Measurements from ENCODE around the gene KRT17.
"Not testable (repeated sequence)": the region's sequence is repeated elsewhere in the genome, so short reads cannot be mapped to it uniquely, and the experiment has no call there.

KRT17 gene

DNA sequence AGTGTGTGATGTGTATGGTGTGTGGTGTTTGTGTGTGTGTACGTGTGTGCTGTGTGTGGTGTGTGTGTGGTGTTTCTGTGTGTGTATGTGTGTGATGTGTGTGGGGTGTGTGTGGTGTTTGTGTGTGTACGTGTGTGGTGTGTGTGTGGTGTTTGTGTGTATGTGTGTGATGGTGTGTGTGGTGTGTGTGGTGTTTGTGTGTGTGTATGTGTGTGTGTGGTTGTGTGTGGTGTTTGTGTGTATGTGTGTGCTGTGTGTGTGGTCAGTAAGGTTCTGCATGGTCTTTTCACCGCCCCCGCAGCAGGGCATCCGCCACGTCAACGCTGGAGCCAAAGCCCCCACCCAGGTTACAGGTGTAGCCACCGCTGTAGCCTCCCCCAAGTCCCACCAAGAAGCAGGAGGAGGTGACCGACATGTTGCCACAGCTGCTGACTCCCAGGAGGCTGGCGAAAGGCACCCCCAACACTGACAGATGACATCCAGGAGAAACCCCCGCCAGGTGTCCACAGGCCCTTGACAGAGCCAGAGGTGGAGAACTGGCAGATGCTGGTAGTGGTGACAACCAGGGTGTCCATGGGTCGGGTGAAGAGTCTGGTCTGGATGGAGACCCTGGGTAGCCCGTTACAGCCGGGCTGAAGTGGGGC, 9.3 kb upstream of the KRT17 start:
- no peak for DNase-seq

DNA sequence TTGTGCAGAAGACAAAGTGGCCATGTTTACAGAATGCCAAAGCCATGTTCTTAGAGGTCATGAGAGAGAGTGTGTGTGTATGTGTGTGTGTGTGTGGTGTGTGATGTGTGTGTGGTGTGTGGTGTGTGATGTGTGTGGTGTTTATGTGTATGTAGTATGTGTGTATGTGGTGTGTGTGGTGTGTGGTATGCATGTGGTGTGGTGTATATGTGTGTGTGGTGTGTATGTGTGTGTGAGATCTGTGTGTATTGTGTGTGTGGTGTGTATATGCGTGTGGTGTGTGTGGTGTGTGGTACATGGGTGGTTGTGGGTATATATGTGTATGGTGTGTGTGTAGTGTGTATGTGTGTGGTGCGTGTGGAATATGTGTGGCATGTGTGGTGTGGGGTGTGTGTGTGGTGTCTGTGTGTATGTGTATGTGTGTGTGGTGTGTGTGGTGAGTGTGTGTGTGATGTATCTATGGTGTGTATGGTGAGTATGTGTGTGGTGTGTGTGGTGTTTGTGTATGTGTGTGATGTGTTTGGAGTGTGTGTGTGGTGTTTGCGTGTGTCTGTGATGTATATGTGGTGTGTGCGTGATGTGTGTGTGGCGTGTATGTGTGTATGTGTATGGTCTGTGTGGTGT, 8.2 kb upstream of the KRT17 start:
- no peak for DNase-seq

DNA sequence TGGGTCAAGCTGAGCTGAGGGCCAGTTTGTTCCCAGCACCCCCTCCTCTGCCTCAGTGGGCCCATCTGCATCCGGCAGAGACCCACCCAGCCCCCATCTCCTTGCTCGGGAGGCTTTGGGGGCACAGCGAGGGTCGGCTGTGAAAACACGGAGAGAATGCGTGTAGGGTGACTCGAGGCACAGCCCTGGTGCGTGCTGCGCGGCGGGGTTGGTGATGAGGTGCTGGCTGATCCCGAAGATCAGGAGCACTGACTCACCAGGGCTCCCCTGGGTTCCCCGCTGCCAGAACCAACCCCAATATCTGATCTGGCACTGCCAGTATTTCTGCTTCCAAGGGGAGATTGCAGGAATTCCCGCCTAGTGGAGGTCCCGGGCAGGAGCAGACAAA, 7.5 kb upstream of the KRT17 start:
- no peak for DNase-seq

DNA sequence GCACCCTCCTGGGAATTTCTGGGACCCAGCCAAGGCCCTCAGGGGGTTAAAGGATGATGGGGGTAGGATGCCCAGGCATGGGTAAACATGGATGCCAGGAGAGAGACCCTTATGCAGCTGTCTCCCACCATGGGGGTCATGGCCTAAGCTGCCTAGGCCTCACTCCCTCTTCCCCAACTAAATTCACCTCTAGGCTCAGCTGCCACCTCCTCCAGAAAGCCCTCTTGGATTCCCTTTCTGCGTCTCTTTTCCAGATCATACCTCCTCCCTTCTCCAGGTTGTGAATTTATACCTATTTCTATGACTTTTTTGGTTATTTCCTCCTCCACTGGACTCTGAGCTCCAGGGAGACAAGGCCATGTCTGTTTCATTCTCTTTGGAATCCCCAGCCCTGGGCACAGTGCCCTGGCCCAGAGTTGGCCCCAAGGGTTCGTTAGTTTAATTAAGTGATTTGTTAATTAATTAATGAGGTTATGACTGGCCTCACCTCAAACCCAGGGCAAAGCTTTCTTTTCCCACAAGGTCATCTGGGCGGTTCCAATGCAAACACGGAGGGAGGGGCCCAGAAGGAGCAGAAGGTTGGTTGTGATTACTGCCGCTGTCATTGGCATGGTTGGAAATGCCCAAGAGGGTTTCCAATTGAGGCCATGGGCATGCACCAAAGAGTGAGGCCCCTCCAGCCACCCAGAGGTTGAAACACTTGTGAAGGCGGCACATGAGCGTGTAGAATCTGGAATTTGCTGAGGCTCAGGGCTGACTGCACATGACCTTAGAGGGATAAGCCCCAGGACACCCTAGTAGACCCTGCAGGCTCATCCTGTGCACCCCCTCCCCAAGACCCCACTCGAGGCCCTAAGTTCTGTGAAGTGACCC, 6.9 kb upstream of the KRT17 start:
- DNase-seq, result no peak

DNA sequence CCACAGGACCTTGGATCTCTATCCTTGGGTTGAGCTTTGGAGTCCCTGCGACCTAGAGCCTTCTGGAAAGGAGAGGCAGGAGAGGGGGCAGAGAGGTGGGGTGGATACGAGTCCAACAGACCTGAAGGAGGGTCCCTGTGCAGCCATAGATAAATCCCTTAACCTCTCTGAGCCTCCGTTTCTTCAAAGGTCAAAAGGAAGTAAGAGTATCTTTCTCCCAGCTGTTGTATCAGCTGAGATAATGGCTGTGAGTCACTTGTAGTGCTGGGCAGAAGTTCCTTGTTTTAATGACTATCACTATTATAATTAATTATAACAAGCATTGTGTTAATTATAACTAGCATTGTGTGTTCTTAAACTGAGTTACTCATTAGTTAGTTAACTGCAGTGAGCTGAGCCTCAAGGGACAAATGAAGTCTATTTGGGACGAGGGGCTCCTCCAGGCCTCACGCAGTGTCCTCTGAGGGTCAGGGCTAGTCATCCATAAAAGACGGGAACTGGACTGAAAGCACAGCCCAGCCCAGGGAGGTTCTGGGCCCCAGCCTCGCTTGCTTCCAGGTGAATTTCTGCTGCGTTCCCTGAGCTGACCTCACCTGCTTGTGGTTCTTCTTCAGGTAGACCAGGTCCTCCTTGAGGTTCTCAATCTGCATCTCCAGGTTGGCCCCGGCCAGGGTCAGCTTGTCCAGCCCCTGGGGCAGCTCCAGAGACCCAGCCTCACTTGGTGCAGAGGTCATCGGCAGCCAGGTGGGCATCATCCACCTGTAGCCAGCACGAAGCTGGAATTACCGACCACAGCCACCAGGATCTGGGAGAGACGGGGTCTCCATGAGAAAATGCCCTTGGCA, 5.7 kb upstream of the KRT17 start:
- DNase-seq, result no peak

DNA sequence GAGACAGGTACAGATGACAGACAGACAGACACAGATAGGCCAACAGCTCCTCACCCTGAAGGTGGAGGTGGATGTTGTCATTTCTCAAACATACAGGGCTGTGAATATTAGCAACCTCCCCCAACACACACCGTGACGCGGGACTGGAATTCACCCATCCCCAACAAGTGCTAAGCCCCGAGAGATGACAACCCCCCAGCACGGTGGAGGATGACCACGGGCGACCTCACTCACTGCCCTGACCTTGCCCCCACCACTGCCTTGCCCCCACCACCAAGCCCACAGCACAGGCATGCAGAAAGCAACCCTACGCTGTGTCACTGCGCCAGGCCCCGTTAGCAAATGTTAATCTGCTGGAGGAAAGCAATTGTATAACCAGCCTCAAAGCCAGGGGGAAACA, 4.9 kb upstream of the KRT17 start:
- no peak for DNase-seq

DNA sequence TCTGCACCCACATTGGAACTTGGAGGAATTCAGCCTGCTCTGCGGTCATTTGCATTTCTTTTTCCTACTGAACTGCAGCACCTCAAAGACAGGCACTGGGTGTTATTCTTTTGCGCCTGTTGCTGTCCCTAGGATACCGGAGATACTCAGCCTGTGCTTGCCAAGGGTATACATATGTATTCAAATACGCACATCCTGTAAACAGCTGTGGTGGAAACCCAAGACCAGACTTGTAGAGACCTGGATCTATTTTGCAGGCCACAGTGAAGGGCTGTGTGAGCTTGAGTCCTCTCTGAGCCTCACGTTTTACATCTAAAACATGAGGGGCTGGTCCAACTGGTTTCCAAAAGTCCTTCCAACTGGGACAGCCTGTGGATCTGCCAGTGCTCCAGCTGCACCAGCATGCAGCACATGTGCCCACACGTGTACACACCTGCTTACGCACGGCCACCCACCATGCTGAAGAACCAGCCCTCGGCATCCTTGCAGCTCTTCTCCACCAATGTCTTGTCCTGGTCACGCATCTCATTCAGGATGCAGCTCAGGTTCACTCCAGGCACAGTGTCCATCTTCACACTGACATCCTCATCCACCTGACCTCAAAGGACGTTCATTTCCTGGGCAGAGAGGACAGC, 4.4 kb upstream of the KRT17 start:
- not testable (repeated sequence) for DNase-seq

DNA sequence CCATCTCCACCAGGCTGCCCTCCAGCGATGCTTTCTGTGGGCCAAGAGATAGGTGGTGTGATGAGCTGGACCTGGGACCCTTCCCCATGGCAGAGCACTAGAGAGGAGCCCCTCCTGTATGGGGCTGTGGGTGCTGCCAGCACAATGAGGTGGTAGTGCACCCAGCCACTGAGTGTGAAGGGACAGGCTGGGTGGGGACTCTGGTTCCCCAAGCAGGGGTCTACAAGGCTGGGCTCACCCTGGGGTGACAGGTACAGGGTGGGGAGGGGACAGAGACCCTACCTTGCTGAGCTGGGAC, 3.6 kb upstream of the KRT17 start:
- not testable (repeated sequence) for DNase-seq

DNA sequence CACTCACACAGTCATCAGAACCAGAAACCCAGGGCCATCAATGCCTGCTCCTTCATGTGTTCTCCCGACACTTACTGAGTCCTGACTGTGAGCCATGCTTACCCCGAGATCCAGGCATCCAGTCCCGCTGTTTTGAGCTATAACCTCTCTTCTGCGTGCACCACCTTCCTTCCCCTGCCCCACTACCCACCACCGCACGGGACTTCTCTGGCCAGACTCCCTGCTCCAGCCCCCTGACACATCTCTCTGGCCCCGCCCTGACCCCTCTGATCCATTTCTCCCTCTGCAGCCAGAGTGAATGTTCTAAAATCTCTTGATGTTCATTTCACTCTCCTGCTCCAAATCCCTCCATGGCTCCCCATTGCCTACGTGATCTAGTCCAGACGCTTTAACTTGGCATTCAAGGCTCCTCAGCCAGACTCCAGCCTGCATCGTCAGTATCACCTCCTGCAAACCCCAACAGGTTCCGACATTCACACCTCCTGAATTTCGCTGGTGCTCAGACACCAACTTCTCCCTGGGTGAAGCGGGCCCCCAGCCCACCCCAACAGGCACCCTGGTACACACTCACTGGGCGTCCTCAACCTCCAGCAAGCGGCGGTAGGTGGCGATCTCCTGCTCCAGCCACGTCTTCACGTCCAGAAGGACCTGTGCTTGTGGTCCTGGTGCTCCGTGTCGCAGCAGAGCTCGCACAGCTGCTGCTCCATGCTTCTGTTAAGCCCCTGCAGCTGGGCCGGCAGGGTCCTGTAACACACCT, 3.1 kb upstream of the KRT17 start:
- no peak for DNase-seq

DNA sequence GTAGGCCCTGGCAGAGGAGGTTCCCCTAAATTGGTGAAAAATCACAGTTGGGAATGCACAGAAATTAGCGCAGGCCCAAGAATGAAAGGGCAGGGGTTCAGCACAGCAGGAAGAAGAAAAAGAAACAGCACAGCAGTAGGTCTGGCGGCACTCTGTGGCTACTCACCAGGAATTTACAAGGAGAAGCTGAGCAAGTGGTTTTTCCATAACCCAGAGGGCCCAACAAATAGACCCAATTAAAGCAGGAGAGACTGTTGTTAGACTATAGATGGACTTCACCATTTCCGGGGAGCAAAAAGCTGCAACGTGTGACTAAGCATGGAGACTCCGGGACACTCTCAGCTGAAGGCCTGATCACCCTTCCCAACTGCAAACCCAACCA, 2.5 kb upstream of the KRT17 start:
- not testable (repeated sequence) for DNase-seq

DNA sequence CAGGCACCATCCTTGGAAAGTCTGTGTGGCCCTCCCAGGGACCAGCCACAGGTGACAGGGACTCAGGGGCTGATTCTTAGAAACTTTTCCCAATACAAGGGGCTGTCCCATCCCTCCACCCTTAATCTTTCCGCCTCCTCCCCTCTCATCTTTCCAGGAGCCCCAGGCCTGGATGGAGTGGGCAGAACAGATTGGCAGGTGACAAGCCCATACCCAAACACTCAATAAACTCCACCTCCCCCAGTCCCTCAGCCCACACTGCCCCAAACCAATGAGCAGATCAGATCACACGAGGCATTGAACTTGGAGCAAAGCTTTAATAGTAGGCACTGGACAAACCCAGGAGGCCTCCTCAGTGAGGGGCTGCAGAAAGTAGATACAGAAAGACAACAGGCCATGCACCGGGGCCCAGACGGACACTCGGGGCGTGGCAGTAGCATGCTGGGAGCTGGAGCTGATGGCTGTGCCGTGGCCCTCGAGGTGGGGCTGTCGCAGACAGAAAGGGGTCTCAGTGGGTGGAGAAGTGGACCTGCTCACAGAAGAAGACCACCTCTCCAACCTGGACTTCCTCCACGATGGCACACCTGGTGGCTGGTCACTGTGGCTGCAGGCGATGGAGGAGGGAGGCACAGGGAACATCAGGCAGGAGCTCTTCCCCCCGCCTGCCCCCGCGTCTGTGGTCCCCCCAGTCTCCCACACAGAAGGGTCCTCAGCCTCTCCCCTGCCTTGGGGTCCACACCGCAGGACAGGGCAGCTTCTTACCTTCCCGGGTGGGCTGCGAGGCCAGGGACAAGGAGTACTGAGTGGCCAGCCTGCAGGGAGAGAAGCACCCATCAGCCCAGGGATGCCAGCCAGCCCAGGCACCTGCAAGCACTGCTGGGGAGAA, 1.9 kb upstream of the KRT17 start:
- not testable (repeated sequence) for DNase-seq

DNA sequence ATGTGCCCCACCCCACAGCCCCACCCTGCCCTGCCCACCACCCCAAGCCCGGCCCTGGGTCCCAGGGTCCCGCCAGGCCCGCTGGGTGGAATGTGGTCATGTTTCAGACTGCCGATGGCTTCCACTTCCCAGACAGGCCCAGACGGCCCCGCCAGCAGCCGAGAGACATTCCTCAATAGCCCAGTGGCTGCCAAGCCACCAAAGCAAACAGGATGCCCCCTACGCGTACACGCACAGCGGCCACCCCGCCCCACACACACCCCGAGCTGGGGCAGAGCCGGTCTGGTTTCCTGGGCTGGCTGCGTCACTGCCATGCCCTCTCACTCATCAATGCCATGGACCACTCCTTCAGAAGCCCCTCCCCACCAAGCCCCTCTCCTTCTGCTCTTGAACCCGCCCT, 1.2 kb upstream of the KRT17 start:
- DNase-seq, result no peak

DNA sequence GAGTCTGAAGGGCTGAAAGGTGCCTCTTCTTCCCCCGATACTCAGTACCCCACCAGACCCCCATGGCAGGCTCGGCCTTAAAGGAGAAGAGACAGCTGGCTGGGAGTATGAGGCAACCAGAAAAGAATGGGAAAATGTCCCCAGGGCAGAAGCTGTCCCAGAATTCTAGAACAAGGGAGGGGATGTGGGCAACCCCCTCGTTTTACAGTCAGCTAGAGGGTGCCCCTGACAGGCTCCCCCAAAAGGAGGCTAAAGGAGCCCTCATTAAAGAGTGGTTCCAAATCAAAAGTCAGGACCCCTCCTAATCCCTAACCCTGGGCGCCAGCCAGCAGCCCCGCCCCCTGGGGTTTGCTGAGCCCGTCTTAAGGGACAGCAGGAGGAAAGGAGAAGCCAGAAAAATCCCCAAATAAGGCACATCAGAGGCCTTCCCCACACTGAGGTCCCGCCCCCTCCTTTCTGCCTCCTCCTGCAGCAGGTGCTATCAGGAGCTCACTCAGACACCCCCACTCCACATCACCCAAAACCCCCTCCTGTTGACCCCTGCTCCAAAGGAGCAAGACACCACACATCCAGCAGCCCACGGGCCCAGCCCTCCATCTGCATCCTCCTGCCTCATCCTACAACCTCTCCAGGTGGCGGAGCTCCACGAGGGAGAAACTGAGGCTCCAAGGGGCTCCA, 1.1 kb downstream of the KRT17 start:
- DNase-seq, result not testable (repeated sequence)

DNA sequence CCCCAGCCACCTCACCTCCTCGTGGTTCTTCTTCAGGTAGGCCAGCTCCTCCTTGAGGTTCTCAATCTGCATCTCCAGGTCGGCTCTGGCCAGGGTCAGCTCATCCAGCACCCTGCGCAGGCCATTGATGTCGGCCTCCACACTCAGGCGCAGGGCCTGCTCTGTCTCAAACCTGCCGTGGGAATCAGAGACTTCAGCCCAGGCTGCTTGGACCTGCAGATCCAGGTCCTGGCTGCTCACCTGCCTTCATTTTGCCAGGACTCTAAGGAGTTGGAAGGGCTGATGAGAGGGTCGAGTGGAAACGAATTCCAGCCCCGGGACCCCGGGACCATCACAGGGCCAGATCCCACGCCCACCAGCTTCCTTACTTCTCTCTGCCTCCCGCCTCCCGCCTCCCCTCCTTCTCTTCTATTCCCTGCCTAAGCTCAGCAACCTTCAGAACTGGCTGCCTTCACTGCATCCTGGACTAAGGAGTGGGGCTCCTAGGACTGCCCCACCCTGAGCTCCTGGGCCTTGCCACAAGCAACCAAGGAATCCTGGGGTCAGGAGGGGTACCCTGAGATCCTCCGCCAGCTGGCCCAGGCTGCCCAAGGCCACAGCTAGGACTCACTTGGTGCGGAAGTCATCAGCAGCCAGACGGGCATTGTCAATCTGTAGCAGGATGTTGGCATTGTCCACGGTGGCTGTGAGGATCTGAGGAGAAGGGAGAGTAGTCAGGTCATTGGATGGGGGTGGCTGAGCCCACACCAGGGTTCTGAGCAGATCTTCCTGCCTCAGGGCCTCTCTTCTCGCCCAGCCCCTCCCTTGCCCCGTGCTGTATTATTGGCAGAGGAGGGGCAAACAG, 1.8 kb downstream of the KRT17 start:
- DNase-seq, result not testable (repeated sequence)

DNA sequence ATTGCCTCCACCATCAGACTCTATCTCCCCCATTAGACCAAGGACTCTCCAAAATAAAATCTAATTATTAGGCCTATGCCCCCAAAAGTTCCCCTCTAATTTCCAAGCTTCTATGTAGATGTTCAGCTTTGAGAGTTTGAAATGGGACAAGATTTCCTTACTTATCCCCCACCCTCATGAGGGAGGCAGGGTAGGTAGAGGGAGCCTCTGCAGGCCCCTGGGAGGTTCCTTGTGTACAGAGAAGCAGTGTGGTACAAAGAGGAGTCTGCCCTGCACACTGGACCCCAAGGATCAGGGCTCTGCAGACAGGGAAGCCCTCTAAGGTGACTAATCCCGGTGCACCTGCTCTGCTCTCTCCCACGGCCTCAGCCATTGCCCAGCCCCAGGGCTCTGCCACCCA, 2.5 kb downstream of the KRT17 start:
- no peak for DNase-seq

DNA sequence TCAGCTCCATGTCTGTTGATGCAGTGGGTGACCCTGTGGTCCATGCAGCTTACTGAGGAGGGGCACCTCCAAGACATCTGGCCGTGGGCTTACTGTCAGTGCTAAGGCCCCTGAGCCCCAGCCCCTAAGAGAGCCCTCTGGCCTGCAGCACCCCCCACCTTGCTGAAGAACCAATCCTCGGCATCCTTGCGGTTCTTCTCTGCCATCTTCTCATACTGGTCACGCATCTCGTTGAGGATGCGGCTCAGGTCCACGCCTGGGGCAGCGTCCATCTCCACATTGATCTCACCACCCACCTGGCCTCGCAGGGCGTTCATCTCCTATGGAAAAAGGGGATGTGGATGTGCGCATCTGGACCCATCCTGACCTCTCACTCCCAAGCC, 2.9 kb downstream of the KRT17 start:
- DNase-seq, result not testable (repeated sequence)

DNA sequence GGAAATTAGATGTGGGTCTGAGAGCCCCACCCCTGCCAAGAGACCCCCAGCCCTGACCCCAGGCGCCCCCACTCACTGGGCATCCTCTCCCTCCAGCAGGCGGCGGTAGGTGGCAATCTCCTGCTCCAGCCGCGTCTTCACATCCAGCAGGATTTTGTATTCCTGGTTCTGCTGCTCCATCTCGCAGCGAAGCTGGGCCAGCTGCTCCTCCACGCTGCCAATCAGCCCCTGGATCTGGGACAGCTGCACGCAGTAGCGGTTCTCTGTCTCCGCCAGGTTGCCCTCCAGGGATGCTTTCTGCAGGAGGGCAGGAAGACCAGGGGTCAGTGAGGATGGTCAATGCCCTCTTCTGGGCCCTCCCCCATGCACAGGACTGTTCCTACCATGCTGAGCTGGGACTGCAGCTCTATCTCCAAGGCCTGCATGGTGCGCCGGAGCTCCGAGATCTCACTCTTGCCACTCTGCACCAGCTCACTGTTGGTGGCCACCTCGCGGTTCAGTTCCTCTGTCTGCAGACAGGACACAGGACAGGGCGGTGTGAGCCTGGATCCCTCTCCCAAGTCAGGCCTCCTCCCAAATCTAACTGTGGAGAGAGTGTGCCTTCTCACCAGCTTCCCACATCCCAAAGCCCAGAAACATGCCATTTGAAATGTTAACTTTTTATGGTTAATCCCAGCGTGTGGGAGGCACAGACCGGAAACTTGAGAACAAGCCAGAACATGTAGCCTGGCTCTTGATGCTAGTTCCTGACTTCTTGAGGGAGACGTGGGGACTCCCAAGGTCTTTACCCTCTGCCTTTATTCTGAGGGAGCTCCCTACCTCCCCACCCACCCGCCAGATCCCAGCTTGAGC, 3.6 kb downstream of the KRT17 start:
- no peak for DNase-seq

DNA sequence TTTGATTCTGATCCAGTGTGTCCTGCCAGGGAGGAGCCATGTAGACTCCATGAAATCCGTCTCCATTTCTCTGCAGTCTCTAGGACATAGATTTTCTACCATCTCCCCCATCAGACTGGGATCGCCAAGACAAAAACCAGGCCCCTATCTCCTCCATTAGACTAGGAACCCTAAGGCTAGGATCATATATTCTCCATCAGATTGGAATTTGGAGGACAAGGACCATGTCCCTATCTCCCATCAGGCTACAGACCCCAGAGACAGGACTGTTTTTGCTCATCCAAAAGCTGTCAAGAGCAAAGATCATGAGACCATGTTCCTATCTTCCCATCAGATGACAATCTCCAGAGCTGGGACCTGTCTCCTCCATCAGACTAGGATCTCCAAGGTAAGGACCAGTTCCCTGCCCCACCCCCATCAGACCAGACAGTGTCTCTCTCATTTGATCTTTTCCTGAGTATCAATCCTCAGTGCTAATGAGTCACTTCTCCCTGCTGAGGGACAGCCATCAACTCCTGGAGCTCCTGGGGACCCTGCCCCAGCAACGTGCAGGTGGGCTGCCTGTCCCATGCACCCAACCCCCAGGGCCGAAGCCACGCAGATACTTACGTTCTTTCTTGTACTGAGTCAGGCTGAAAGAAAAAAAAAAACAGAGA, 4.3 kb downstream of the KRT17 start:
- DNase-seq, result not testable (repeated sequence)

Data from right forelimb (tissue), 1 donor.